ACC112 (cell line): ENCODE data around the gene FOSL1.
A peak's percentile ranks its signal among the peaks of the same experiment; 100 is the strongest.

Experiments used
- H2AFZ ChIP-seq: fragments of 200-600 bp; sonication (generic); one replicate; pipeline ENCODE4 v1.6.0; 2017; ENCODE audit warnings: antibody characterized with exemption, low read length; ENCODE audit not compliant: unreplicated experiment
- H3K27ac ChIP-seq: fragments of 200-600 bp; sonication (generic); 2 replicates; pipeline ENCODE4 v1.5.1; 2014; ENCODE audit warnings: low read depth, mild to moderate bottlenecking, antibody characterized with exemption, low read length, moderate library complexity
- H3K27me3 ChIP-seq: fragments of 200-600 bp; sonication (generic); 2 replicates; pipeline ENCODE4 v1.6.1; 2014; ENCODE audit warnings: mild to moderate bottlenecking, antibody characterized with exemption, low read length, moderate library complexity, mixed read lengths; ENCODE audit not compliant: insufficient read depth
- H3K36me3 ChIP-seq: fragments of 200-600 bp; sonication (generic); 2 replicates; pipeline ENCODE4 v1.6.1; 2016; ENCODE audit warnings: mild to moderate bottlenecking, antibody characterized with exemption, low read length, moderate library complexity, mixed read lengths; ENCODE audit not compliant: insufficient read depth
- H3K4me1 ChIP-seq: fragments of 200-600 bp; sonication (generic); one replicate; pipeline ENCODE4 v1.6.1; 2016; ENCODE audit warnings: low read length, mixed read lengths; ENCODE audit not compliant: insufficient read depth, unreplicated experiment, control insufficient read depth
- H3K4me3 ChIP-seq: fragments of 200-600 bp; sonication (generic); 2 replicates; pipeline ENCODE4 v1.5.1; 2014; ENCODE audit warnings: mild to moderate bottlenecking, low read depth, low read length
- H3K79me2 ChIP-seq: fragments of 200-600 bp; sonication (generic); one replicate; pipeline ENCODE4 v1.6.0; 2016; ENCODE audit warnings: low read length; ENCODE audit not compliant: control insufficient read depth, unreplicated experiment, insufficient read depth

FOSL1 gene

GRCh38 chr11:65937766-65938165 lies 37.6 kb upstream of the FOSL1 start:
- Histone ChIP-seq H2AFZ (no peak overlapping the region), H3K36me3 (no peaks in the 10 kb centered on the region)

GRCh38 chr11:65934014-65934413 lies 33.8 kb upstream of the FOSL1 start:
- Histone ChIP-seq H2AFZ (no peak overlapping the region), H3K36me3 (no peaks in the 10 kb centered on the region)

More at GRCh38 chr11:65937766-65938165, 37.6 kb upstream of the FOSL1 start:
- H3K79me2 ChIP-seq, result no peaks in the 10 kb centered on the region
- H3K27me3 ChIP-seq, result no peaks in the 10 kb centered on the region
- peaks cover 12% of the 10 kb centered on the region for H3K4me1 ChIP-seq
- H3K4me3 ChIP-seq, result no peak overlapping the region
- H3K27ac ChIP-seq, result no peak overlapping the region

GRCh38 chr11:65932558-65932919 lies 32.4 kb upstream of the FOSL1 start:
- no peaks in the 10 kb centered on the region for H3K27me3 ChIP-seq
- H3K4me1 ChIP-seq, result peaks cover 7% of the 10 kb centered on the region
- no peaks in the 10 kb centered on the region for H3K36me3 ChIP-seq
- no peak overlapping the region for H3K4me3 ChIP-seq
- no peak overlapping the region for H2AFZ ChIP-seq
- H3K79me2 ChIP-seq, result no peaks in the 10 kb centered on the region
- no peak overlapping the region for H3K27ac ChIP-seq

More at GRCh38 chr11:65934014-65934413, 33.8 kb upstream of the FOSL1 start:
- no peaks in the 10 kb centered on the region for H3K27me3 ChIP-seq
- no peak overlapping the region for H3K4me3 ChIP-seq
- H3K27ac ChIP-seq, result no peak overlapping the region
- H3K4me1 ChIP-seq, result no peaks in the 10 kb centered on the region
- no peaks in the 10 kb centered on the region for H3K79me2 ChIP-seq

- Histone ChIP-seq H2AFZ (no peak overlapping the region), H3K79me2 (no peaks in the 10 kb centered on the region), H3K36me3 (no peaks in the 10 kb centered on the region), H3K27ac (no peak overlapping the region), H3K4me1 (peaks cover 9% of the 10 kb centered on the region), H3K27me3 (no peaks in the 10 kb centered on the region), H3K4me3 (no peak overlapping the region)
These were observed 31.8 kb upstream of the FOSL1 start for GRCh38 chr11:65931773-65932557.

GRCh38 chr11:65928667-65929066 lies 28.5 kb upstream of the FOSL1 start:
- Histone ChIP-seq H3K36me3 (no peaks in the 10 kb centered on the region), H3K79me2 (no peaks in the 10 kb centered on the region), H3K4me1 (peaks cover 9% of the 10 kb centered on the region), H3K27me3 (no peaks in the 10 kb centered on the region), H3K4me3 (no peak overlapping the region), H3K27ac (peak overlapping the region; percentile 47; the same call in 1 of the 2 replicates), H2AFZ (no peak overlapping the region)

GRCh38 chr11:65927904-65928397 lies 27.8 kb upstream of the FOSL1 start:
- Histone ChIP-seq H3K79me2 (no peaks in the 10 kb centered on the region), H3K27me3 (no peaks in the 10 kb centered on the region), H3K4me3 (no peak overlapping the region), H2AFZ (peak overlapping the region; percentile 50), H3K4me1 (peaks cover 9% of the 10 kb centered on the region), H3K27ac (peak overlapping the region; percentile 47), H3K36me3 (0 out of 2 replicates have a peak, but pooled peaks cover 6% of the 10 kb centered on the region)

GRCh38 chr11:65925397-65925796 lies 25.2 kb upstream of the FOSL1 start:
- Histone ChIP-seq H3K36me3 (peaks cover 17% of the 10 kb centered on the region), H3K79me2 (peaks cover 20% of the 10 kb centered on the region), H3K27me3 (no peaks in the 10 kb centered on the region), H2AFZ (no peak overlapping the region), H3K4me1 (peaks cover 22% of the 10 kb centered on the region), H3K4me3 (no peak overlapping the region), H3K27ac (no peak overlapping the region)

- Histone ChIP-seq H3K79me2 (peaks cover 43% of the 10 kb centered on the region), H3K4me3 (no peak overlapping the region), H3K27me3 (no peaks in the 10 kb centered on the region), H3K27ac (no peak overlapping the region), H3K4me1 (peaks cover 21% of the 10 kb centered on the region), H3K36me3 (peaks cover 17% of the 10 kb centered on the region), H2AFZ (no peak overlapping the region)
These were observed 22.4 kb upstream of the FOSL1 start for GRCh38 chr11:65922565-65922964.

GRCh38 chr11:65921876-65922275 lies 21.7 kb upstream of the FOSL1 start:
- Histone ChIP-seq H3K79me2 (peaks cover 49% of the 10 kb centered on the region), H3K27me3 (no peaks in the 10 kb centered on the region), H3K27ac (no peak overlapping the region), H3K36me3 (peaks cover 19% of the 10 kb centered on the region), H2AFZ (no peak overlapping the region), H3K4me1 (peaks cover 26% of the 10 kb centered on the region), H3K4me3 (no peak overlapping the region)

- Histone ChIP-seq H3K4me3 (peak overlapping the region; percentile 96), H3K27me3 (no peaks in the 10 kb centered on the region), H3K4me1 (peaks cover 34% of the 10 kb centered on the region), H3K36me3 (peaks cover 19% of the 10 kb centered on the region), H3K27ac (0 out of 2 replicates have a peak overlapping the region, but pooled peaks have one; percentile 29), H2AFZ (no peak overlapping the region), H3K79me2 (peaks cover 53% of the 10 kb centered on the region)
These were observed 20.9 kb upstream of the FOSL1 start for GRCh38 chr11:65921033-65921555.

- Histone ChIP-seq H3K4me3 (peak overlapping the region; percentile 96), H3K36me3 (peaks cover 19% of the 10 kb centered on the region), H3K27ac (peak overlapping the region; percentile 62; the same call in 1 of the 2 replicates), H2AFZ (no peak overlapping the region), H3K79me2 (peaks cover 53% of the 10 kb centered on the region), H3K4me1 (peaks cover 39% of the 10 kb centered on the region), H3K27me3 (no peaks in the 10 kb centered on the region)
These were observed 20.2 kb upstream of the FOSL1 start for GRCh38 chr11:65920372-65920802.
